Natural killer cell (primary cell): ENCODE measurements around the gene DOCK10. TPM values are rescaled to one million over a fixed set of nuclear protein-coding genes. Genes with fewer than 3 reads are reported as not detected.
A peak's percentile ranks its signal among the peaks of the same experiment; 100 is the strongest.

ENCODE experiments used
- ATAC-seq, 3 donors: fragments of 150-1000 bp in 2 of 3; fragments of 200-7000 bp in 1 of 3; cut with Tn5 transposase; 1 replicate in 1 of 3; 2 replicates in 2 of 3; pipeline ENCODE4 v1.10.0; 2021; ENCODE audit warnings: mild to moderate bottlenecking in 2 of 3, moderate library complexity in 2 of 3
- DNase-seq, 2 donors: peaks; one replicate each; pipeline versions ENCODE4 v3.0.0 to v3.0.0-alpha.2; 2013 to 2021; ENCODE audit warnings: mixed read lengths in 1 of 2
- H3K27ac ChIP-seq: one replicate; pipeline ENCODE4 v1.5.1; 2013; ENCODE audit warnings: mild to moderate bottlenecking, low read length
- H3K27me3 ChIP-seq: one replicate; pipeline ENCODE4 v1.6.1; 2013; ENCODE audit warnings: low read length; ENCODE audit not compliant: control insufficient read depth, insufficient read depth
- H3K36me3 ChIP-seq: one replicate; pipeline ENCODE4 v1.6.1; 2013; ENCODE audit warnings: low read length; ENCODE audit not compliant: control insufficient read depth, insufficient read depth
- H3K4me1 ChIP-seq: one replicate; pipeline ENCODE4 v1.6.1; 2013; ENCODE audit warnings: low read length; ENCODE audit not compliant: control insufficient read depth, insufficient read depth
- H3K4me3 ChIP-seq: one replicate; pipeline ENCODE4 v1.5.1; 2013; ENCODE audit warnings: low read length
- H3K9me3 ChIP-seq: one replicate; pipeline ENCODE4 v1.6.1; 2013; ENCODE audit warnings: low read length; ENCODE audit not compliant: control insufficient read depth, insufficient read depth
- H3K27ac Mint-ChIP-seq, 2 donors: one replicate each; pipeline ENCODE4 v1.8.0; 2022; ENCODE audit warnings: mild to moderate bottlenecking in 2 of 2, mixed read lengths in 2 of 2, moderate library complexity in 1 of 2
- H3K27me3 Mint-ChIP-seq, 2 donors: one replicate each; pipeline ENCODE4 v1.8.0; 2022; ENCODE audit warnings: low read depth in 2 of 2, mixed read lengths in 2 of 2
- H3K36me3 Mint-ChIP-seq: one replicate; pipeline ENCODE4 v1.8.0; 2022; ENCODE audit warnings: mixed read lengths
- H3K4me1 Mint-ChIP-seq, 2 donors: one replicate each; pipeline ENCODE4 v1.8.0; 2022; ENCODE audit warnings: mixed read lengths in 2 of 2
- H3K4me3 Mint-ChIP-seq: one replicate; pipeline ENCODE4 v1.8.0; 2022; ENCODE audit warnings: mild to moderate bottlenecking, moderate library complexity, mixed read lengths
- H3K9me3 Mint-ChIP-seq, 2 donors: one replicate each; pipeline ENCODE4 v1.8.0; 2022; ENCODE audit warnings: mixed read lengths in 2 of 2
- WGBS: methylation state at CpG from one replicate; pipeline ENCODE4 v1.1.7; 2013; ENCODE audit warnings: missing lambda C conversion rate; ENCODE audit not compliant: insufficient coverage; 5-methylcytosine and 5-hydroxymethylcytosine counted together
- intact Hi-C: fragments of 100-400 bp; cut with micrococcal nuclease; formaldehyde crosslinking; loops from one replicate; pipeline ENCODE4 v1.14.2; 2022
- total RNA-seq, 4 donors: library from RNA; stranded (reverse); fragments of 120-200 nt in 1 of 4; gene quantifications; one replicate each; pipeline versions ENCODE4 v1.2.3 to v1.2.4, GENCODE V29; 2013 to 2022
- TF ChIP-seq, protein P1 (sequence below): fragments of 200-600 bp; IDR thresholded peaks from one replicate; pipeline ENCODE4 v1.8.0; 2022; ENCODE audit warnings: antibody characterized with exemption

DOCK10 gene
- total RNA-seq, 3 donors from 2014 or later (not counting 1 experiment from before 2014, with no cell fraction given) = 181 to 213 (median 182) TPM

DNA sequence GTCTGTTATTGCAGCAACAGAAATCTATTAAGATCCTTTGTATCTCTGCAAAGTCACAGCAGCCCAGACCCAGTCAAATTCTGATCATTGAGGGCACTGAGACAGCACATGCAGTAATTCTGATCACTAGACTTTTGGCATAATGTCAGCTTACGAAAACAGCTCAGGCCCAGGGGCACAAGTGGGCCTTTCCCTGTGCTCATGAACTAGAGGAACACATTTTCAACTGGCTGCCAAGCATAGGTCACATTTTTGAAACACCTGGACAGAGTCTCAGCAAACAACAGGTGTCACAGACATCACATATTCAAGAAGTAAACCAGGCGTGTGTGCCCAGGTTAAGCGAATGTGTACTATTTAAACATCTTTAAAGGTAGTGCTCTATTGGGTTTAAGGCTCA is 13.7 kb downstream of the DOCK10 start:
- TF ChIP-seq, protein P1, sequence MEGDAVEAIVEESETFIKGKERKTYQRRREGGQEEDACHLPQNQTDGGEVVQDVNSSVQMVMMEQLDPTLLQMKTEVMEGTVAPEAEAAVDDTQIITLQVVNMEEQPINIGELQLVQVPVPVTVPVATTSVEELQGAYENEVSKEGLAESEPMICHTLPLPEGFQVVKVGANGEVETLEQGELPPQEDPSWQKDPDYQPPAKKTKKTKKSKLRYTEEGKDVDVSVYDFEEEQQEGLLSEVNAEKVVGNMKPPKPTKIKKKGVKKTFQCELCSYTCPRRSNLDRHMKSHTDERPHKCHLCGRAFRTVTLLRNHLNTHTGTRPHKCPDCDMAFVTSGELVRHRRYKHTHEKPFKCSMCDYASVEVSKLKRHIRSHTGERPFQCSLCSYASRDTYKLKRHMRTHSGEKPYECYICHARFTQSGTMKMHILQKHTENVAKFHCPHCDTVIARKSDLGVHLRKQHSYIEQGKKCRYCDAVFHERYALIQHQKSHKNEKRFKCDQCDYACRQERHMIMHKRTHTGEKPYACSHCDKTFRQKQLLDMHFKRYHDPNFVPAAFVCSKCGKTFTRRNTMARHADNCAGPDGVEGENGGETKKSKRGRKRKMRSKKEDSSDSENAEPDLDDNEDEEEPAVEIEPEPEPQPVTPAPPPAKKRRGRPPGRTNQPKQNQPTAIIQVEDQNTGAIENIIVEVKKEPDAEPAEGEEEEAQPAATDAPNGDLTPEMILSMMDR = no peak
- Mint-ChIP-seq H3K9me3 (no peaks in the 10 kb centered on the region), H3K4me1 (peaks cover 71 to 73% of the 10 kb centered on the region in 2 donors), H3K27ac (peak overlapping the region; percentile 76 to 95), H3K36me3 (no peaks in the 10 kb centered on the region), H3K4me3 (peak overlapping the region; percentile 37), H3K27me3 (no peaks in the 10 kb centered on the region)
- Histone ChIP-seq H3K36me3 (peaks cover 2% of the 10 kb centered on the region), H3K4me3 (no peak overlapping the region), H3K9me3 (no peaks in the 10 kb centered on the region), H3K27ac (no peak overlapping the region), H3K4me1 (peaks cover 56% of the 10 kb centered on the region), H3K27me3 (no peaks in the 10 kb centered on the region)
- DNase-seq (no peak), ATAC-seq (no peak)
- WGBS = 93% methylated on average over 1 of the region's 3 CpGs
- intact Hi-C loops = no loop called here

DNA sequence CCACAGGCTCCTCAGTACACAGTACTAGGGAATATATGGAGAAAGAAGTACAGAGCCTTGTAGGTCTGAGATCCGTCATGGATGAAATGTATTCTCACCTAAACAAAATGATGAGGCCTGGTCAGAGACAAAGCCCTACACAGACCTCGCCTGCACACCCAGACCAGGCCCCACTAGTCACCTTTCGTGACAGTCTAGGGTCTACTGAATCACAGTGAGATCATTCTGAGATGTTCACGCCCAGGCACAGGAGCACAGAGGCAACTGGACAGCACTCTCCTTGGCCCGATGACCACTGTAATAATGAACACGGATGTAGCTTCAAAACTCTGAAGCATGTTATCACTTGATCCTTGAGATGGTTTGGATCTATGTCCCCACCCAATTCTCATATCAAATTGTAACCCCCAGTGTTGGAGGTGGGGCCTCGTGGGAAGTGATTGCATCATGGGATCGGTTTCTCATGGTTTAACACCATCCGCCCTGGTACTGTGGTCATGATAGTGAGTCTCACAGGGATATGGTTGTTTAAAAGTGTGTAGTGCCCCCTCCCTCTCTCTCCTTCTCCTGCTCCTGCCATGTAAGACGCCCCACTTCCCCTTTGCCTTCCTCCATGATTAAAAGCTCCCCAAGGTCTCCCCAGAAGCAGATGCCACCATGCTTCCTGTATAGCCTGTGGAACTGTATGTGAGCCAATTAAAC is 15.1 kb downstream of the DOCK10 start:
- peak; percentile 39 to 54 for DNase-seq
- Histone ChIP-seq H3K4me1 (peaks cover 57% of the 10 kb centered on the region), H3K36me3 (no peaks in the 10 kb centered on the region), H3K27ac (peak overlapping the region; percentile 72), H3K27me3 (no peaks in the 10 kb centered on the region), H3K9me3 (no peaks in the 10 kb centered on the region), H3K4me3 (no peak overlapping the region)
- intact Hi-C loops = loop anchor here (2.0 kb wide), 3 partner anchors 14 to 100 kb away; no protein-coding TSS in a partner anchor
- no peaks in the 10 kb centered on the region for H3K27me3 Mint-ChIP-seq
- peaks cover 78 to 79% of the 10 kb centered on the region in 2 donors for H3K4me1 Mint-ChIP-seq
- TF ChIP-seq, protein P1 = no peak
- ATAC-seq = peak; percentile 65 to 69 (median 67)
- H3K27ac Mint-ChIP-seq = peak overlapping the region; percentile 76 to 95
- H3K9me3 Mint-ChIP-seq = no peaks in the 10 kb centered on the region
- 68% methylated on average over 8 of the region's 10 CpGs for WGBS
- H3K4me3 Mint-ChIP-seq = peak overlapping the region; percentile 47
- no peaks in the 10 kb centered on the region for H3K36me3 Mint-ChIP-seq

DNA sequence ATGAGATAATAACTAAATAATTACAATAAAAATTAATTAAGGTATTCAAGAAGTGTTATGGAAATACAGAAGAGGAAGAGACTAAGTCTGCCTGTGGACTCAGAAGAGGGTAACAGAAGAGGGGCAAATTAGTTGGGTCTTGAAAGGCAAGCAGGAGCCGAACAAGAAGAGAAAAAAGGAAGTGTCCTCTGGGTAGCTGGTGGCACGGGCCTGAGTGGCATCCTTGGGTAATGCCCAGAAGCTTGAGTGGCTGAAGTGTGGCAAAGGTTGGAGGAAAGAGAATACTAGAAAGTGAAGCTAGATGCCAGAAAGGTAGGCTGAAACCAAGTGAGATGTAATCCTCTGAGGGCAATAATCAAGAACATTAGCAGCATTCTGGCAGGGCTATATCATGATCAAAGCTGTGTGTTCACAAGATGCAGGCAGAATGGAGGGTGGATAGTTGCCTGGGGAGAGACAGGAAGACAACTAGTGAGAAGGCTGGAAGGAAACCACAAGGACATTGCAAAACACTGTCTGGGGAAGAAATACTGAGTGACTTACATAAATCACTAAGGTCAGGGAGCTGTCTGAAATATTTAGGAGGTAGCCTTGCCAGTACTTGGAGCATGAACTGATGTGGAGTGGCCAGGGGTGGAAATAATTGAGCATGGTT is 16.2 kb downstream of the DOCK10 start:
- ATAC-seq (peak; percentile 12 to 51 (median 27)), DNase-seq (peak in 1 of 2 donors; percentile 55)
- Histone ChIP-seq H3K27ac (peak overlapping the region; percentile 72), H3K4me3 (no peak overlapping the region), H3K36me3 (no peaks in the 10 kb centered on the region), H3K9me3 (no peaks in the 10 kb centered on the region), H3K27me3 (no peaks in the 10 kb centered on the region), H3K4me1 (peaks cover 51% of the 10 kb centered on the region)
- Mint-ChIP-seq H3K4me1 (peaks cover 70 to 77% of the 10 kb centered on the region in 2 donors), H3K4me3 (peak overlapping the region; percentile 47), H3K36me3 (no peaks in the 10 kb centered on the region), H3K27ac (peak overlapping the region; percentile 76 to 95), H3K27me3 (no peaks in the 10 kb centered on the region), H3K9me3 (no peaks in the 10 kb centered on the region)
- WGBS = 13% methylated on average over 2 of the region's 2 CpGs
- intact Hi-C loops = loop anchor here (2.0 kb wide), 3 partner anchors 15 to 99 kb away; no protein-coding TSS in a partner anchor
- TF ChIP-seq, protein P1 = no peak
